Keratinocyte (primary cell): ENCODE data around the gene TIMM29.
A peak's percentile ranks its signal among the peaks of the same experiment; 100 is the strongest.

Experiments
- EZH2 ChIP-seq: IDR thresholded peaks from one replicate; pipeline ENCODE4 v1.6.1; 2012; ENCODE audit warnings: inconsistent platforms, mild to moderate bottlenecking, low read length, moderate library complexity
- TF ChIP-seq, protein P1 (sequence below), 3 experiments: IDR thresholded peaks in 1 of 3; conservative IDR thresholded peaks in 1 of 3; optimal IDR thresholded peaks in 1 of 3; 2 replicates in 2 of 3; 3 replicates in 1 of 3; pipeline versions ENCODE3 to v1.5.1; 2011; ENCODE audit warnings: low read length in 3 of 3, mild to moderate bottlenecking in 3 of 3, moderate library complexity in 2 of 3, control low read depth in 1 of 3, inconsistent platforms in 1 of 3; ENCODE audit not compliant: insufficient read depth in 2 of 3; ENCODE audit errors: extremely low read depth in 1 of 3

GRCh38 chr19:10936661-10937084 lies 8.1 kb downstream of the TIMM29 start:
- TF ChIP-seq, protein P1, sequence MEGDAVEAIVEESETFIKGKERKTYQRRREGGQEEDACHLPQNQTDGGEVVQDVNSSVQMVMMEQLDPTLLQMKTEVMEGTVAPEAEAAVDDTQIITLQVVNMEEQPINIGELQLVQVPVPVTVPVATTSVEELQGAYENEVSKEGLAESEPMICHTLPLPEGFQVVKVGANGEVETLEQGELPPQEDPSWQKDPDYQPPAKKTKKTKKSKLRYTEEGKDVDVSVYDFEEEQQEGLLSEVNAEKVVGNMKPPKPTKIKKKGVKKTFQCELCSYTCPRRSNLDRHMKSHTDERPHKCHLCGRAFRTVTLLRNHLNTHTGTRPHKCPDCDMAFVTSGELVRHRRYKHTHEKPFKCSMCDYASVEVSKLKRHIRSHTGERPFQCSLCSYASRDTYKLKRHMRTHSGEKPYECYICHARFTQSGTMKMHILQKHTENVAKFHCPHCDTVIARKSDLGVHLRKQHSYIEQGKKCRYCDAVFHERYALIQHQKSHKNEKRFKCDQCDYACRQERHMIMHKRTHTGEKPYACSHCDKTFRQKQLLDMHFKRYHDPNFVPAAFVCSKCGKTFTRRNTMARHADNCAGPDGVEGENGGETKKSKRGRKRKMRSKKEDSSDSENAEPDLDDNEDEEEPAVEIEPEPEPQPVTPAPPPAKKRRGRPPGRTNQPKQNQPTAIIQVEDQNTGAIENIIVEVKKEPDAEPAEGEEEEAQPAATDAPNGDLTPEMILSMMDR (optimal IDR thresholded peaks at IDR 0.05 in 1 of 3, IDR thresholded peaks at IDR 0.05 in 1 of 3, conservative IDR thresholded peaks at IDR 0.05 in 1 of 3; ENCODE audit: extremely low read depth in 1 of 3, insufficient read depth in 2 of 3, low read length in 3 of 3): peak; percentile 50 to 69 (median 60)
- TF ChIP-seq EZH2: no peak
